GM18511 (cell line): ENCODE data around the gene FECH.
A peak's percentile ranks its signal among the peaks of the same experiment; 100 is the strongest.
"Not testable (repeated sequence)": the region's sequence is repeated elsewhere in the genome, so short reads cannot be mapped to it uniquely, and the experiment has no call there.

Source experiments
- ATAC-seq: cut with Tn5 transposase; IDR thresholded peaks from one replicate; pipeline ENCODE4 v1.9.1; 2021; ENCODE audit warnings: mild to moderate bottlenecking, moderate library complexity; ENCODE audit not compliant: unreplicated experiment

FECH gene, protein sequence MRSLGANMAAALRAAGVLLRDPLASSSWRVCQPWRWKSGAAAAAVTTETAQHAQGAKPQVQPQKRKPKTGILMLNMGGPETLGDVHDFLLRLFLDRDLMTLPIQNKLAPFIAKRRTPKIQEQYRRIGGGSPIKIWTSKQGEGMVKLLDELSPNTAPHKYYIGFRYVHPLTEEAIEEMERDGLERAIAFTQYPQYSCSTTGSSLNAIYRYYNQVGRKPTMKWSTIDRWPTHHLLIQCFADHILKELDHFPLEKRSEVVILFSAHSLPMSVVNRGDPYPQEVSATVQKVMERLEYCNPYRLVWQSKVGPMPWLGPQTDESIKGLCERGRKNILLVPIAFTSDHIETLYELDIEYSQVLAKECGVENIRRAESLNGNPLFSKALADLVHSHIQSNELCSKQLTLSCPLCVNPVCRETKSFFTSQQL

DNA sequence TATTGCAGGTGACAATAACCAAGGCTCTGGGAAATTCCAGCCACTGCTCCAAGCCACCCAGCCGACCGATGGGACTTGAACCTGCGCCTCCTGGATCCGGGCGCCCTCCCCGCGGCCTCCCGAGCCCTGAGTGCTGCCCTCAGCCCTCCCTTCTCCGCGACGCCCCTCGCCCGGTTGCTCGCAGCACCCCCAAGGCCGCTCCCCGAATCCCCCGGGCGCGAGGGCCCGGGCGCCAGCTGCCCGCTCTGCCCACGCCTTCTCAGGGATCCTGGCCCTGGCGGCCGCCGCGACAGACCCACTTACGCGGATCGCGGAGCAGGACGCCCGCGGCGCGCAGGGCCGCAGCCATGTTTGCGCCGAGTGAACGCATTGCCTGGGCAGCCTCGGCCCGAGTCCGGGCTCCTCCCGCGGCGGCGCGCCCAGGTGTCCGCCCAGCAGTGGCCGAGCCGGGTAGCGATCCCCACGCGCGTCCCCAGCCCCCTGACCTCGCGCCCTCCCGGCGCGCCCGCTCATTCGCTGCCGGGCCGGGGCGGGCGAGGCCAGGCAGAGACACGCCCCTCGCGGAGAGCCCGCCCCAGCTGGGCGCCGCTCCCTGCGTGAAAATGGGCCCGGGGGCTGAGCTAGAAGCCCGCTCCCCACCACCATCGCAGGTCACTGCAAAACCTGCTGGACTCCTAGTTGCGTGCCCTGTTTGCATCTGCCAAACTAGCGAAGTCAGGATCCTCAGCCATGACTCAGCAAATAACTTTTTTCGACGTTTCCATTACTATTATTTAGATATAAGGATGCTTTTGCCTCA lies at the start of gene FECH:
Gene FECH (minus strand): TSS at position 452 of the 799 bp plus-strand sequence. CDS start 82 bp downstream, at position 370.
- peak; percentile 93 for ATAC-seq

DNA sequence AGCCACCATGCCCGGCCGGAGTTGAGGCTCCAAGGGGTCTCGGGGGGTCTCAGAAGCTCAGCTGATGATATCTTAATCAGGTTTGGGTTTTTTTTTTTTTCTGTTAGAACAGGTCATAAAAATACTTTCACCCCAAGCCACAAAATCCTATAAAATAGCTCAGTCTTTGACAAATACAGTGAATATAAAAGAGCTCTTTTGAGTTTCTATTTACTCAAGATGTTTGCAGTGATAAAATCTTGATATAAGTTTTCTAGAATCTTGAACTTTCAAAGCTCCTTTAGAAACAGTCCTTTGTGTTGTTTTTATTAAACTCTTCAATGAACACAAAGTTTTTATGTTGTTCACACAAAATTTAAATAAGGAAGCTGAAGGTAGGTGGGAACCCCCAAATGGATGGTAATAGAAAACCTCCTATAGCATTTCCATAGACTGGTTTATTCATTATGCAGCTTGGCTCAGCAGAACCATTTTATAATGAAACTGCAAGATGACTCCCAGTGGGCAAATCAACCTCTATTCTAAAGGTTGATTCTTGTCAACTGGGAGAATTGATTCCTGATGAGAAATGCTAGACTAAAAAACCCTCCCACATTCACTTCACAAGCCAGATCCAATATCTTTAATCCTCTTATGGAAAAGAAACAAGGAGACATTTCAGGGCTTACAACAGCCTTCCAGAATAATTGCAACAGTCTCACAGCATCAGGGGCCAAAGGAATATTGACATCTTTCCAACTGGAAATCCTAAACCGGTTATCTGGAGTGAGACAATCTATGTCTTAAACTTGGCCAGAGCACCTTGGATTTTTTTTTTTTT lies 48.7 kb upstream of the FECH start:
- ATAC-seq, result no peak

- no peak for ATAC-seq
These were observed 45.2 kb upstream of the FECH start for GRCh38 chr18:57631697-57632096.

DNA sequence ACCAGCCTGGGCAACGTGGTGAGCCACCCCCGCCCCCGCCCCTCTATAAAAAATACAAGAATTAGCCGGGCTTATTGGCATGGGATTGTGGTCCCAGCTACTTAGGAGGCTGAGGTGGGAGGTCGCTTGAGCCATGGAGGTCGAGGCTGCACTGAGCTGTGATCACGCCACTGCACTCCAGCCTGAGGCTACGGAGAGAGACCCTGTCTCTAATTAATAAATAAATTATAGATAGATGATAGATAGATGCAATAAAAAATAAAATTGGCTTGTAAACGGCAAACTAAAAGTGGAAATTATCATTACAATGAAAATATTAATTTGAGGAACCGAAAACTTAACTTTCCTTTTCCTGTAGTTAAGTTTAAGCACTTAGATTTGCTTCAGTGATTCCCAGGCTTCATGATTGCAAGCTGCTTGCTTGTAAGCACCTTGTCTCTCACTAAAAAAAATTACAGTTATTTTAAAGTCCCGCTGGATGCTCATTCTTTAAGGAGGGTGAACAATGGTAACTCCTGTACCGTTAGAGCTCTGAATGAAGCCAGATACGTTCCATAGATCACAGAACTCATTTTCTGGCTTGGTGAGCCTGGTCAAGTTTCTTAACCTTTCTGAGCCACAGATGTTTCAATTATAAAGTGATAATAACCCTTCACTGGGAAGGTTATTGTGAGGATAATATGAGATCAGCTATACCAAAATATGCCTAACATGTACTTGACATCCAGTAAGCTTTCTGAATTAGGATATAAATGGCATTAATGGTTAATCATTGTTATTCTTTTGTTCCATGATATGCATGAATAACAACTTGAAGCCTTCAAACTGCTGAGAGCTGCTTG lies 44.5 kb upstream of the FECH start:
- ATAC-seq, result peak; percentile 50

DNA sequence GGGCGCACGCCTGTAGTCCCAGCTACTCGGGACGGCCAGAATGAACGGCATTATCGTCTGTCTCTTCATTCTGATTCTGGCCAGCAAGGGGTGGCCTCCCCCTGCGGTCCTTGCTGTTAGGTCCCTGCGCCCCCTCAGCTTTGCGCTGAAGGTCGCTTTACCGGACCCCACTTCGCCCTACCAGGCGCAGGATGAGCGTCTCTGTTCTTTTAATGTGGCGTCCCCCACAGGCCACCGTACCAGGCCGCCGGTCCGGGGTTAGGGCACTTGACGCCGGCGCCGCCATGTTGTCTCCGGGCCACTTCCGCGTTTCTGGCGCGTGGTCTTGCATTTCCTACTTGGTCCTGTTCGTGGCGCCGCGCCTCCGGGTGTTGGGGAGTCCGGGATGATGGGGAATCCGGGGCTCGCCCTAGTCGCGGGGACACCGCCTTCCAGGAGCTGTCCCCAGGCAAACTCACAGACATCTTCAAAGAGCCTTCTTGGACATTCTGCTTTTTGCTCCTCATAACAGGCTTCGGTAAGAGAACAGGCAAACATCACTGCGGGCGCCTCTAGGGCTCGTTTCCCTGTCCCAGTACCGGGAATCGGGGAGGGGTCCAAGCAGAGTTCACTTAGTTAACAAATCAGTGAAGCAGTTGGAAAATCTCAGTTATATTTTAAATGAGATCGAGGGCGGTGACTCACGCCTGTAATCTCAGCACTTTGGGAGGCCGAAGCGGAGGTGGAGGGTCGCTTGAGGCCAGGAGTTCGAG lies 43.7 kb upstream of the FECH start:
- ATAC-seq, result peak; percentile 85

DNA sequence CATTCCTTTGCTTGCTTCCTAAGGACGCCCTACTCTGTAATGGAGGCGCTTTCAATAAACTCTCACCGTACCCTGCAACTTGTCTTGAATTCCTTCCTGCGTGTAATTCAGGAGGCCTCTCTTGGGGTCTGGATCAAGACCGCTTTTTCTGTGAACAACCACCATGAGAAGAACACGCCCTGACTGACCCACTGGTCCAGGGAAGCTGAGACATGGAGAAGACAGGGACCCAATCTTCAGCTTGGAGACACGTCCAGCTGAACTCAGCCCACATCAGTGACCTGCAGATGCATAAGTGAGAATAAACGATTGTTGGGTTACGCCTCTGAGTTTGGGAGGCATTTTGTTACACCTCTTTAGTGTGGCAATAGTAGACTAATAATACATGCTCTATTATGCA lies 42.9 kb upstream of the FECH start:
- no peak for ATAC-seq

GRCh38 chr18:57627488-57627887 lies 41.0 kb upstream of the FECH start:
- ATAC-seq, result no peak

GRCh38 chr18:57624988-57625387 lies 38.5 kb upstream of the FECH start:
- no peak for ATAC-seq

DNA sequence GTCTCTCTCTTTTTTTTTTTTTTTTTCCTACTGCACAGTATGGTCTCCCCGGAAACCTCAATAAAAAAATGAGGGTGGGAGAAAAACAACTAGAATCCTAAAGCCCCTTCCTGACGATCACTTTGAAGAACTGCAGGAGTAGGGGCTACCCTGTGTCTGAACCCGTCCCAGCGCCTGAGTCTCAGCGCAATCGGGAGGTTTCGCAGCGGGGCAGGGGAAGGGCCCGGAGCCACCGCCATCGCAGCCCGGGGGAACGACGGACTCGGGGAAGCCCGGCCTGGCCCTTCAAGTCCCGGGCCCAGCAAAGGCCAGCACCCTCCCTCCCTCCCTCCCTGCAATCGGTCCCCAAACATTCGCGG lies 34.7 kb upstream of the FECH start:
- ATAC-seq, result peak; percentile 30

DNA sequence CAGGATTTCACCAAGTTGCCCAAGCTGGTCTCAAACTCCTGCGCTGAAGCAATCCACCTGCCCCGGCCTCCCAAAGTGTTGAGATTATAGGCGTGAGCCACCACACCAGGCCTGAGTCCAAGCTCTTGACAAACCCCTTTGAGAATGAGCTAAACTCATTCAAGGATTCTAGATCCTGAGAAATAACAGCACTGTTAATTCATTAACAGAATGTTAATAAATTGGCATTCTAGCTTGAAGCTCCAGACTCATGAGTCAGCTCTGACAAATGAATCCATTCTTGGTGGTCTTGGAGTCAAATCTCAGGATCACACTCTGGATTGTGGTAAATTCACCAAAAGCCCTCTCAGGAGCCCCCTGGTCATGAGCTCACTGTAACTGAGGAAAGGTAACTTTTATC lies 33.4 kb upstream of the FECH start:
- no peak for ATAC-seq

DNA sequence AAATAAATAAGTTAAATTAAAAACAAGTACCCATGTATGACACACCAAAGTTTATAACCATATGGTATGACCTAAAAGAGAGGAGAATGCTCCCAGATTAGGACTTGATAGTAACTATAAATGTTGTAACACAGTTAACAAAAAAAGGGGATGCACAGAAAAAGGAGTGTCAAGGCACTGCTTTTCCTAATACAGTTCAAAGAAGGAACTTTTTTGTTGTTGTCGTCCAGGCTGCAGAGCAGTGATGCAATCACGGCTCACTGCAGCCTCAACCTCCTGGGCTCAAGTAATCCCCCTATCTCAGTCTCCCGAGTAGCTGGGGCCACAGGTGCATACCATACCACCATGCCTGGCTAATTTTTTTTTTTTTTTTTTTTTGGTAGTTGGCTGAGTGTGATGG lies 32.4 kb upstream of the FECH start:
- no peak for ATAC-seq

GRCh38 chr18:57603871-57604270 lies 17.4 kb upstream of the FECH start:
- ATAC-seq, result no peak

DNA sequence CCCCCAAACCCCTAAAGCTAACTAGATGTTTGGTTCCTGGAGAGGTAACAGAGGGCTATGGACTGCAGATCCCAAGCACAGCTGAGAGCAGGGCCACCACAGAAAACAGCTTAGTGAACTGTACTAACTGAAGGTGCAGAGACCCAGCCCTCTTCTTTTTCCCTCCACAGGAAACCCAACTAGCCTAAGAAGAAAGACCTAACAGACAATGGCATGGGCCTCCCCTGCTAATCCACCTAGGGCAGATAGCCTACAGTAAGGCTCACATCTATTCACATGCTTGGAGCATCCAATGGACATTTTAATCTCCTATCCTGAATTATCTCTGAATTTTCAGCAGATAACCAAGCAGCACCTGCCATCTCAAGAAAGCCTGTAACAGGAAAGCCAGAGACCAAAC lies 8.8 kb upstream of the FECH start:
- no peak for ATAC-seq

DNA sequence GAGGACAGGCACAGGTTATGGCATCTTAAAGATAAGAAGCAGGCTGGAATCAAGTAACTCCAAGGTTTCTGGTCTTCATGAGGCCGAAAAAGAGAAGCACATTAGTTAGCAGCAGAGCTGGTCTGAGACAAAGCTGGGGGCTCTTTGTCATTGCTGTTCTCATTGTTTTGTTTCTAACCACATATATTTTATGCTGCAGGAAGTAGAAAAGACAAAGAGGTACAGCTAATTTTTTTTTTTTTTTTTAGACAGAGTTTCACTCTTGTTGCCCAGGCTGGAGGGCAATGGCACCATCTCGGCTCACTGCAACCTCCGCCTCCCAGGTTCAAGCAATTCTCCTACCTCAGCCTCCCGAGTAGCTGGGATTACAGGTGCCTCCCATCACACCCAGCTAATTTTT lies 6.2 kb upstream of the FECH start:
- not testable (repeated sequence) for ATAC-seq

- no peak for ATAC-seq
These were observed 2.7 kb upstream of the FECH start for GRCh38 chr18:57589161-57589560.

- ATAC-seq, result no peak
These were observed 678 bp upstream of the FECH start for GRCh38 chr18:57587098-57587661.

- ATAC-seq, result peak; percentile 6
These were observed 649 bp downstream of the FECH start for GRCh38 chr18:57585855-57586250.

GRCh38 chr18:57585421-57585820 lies 1.1 kb downstream of the FECH start:
- no peak for ATAC-seq

GRCh38 chr18:57584444-57584843 lies 2.1 kb downstream of the FECH start:
- no peak for ATAC-seq
